ENCODE results near the gene TIGD1.

GRCh38 chr2:232512602-232513001 is 37.8 kb downstream of the TIGD1 start:
- TF ChIP-seq, protein P1, sequence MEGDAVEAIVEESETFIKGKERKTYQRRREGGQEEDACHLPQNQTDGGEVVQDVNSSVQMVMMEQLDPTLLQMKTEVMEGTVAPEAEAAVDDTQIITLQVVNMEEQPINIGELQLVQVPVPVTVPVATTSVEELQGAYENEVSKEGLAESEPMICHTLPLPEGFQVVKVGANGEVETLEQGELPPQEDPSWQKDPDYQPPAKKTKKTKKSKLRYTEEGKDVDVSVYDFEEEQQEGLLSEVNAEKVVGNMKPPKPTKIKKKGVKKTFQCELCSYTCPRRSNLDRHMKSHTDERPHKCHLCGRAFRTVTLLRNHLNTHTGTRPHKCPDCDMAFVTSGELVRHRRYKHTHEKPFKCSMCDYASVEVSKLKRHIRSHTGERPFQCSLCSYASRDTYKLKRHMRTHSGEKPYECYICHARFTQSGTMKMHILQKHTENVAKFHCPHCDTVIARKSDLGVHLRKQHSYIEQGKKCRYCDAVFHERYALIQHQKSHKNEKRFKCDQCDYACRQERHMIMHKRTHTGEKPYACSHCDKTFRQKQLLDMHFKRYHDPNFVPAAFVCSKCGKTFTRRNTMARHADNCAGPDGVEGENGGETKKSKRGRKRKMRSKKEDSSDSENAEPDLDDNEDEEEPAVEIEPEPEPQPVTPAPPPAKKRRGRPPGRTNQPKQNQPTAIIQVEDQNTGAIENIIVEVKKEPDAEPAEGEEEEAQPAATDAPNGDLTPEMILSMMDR (conservative IDR thresholded peaks at IDR 0.05; ENCODE audit: low read depth, low read length), result no peak
- no peak for TF ChIP-seq EZH2 (IDR thresholded peaks at IDR 0.05; ENCODE audit: borderline replicate concordance, low read depth, low read length, poor library complexity, severe bottlenecking)
